Activated CD8-positive, alpha-beta memory T cell treated with anti-CD3 and anti-CD28 coated beads, Interleukin-2, amount 50 U/mL, for 24 hours (primary cell): ENCODE measurements around the gene GAS2.

Experiments
- DNase-seq: peaks from one replicate; pipeline ENCODE4 v3.0.0-alpha.2; 2020; ENCODE audit errors: extremely low read depth

The GAS2 gene

DNA sequence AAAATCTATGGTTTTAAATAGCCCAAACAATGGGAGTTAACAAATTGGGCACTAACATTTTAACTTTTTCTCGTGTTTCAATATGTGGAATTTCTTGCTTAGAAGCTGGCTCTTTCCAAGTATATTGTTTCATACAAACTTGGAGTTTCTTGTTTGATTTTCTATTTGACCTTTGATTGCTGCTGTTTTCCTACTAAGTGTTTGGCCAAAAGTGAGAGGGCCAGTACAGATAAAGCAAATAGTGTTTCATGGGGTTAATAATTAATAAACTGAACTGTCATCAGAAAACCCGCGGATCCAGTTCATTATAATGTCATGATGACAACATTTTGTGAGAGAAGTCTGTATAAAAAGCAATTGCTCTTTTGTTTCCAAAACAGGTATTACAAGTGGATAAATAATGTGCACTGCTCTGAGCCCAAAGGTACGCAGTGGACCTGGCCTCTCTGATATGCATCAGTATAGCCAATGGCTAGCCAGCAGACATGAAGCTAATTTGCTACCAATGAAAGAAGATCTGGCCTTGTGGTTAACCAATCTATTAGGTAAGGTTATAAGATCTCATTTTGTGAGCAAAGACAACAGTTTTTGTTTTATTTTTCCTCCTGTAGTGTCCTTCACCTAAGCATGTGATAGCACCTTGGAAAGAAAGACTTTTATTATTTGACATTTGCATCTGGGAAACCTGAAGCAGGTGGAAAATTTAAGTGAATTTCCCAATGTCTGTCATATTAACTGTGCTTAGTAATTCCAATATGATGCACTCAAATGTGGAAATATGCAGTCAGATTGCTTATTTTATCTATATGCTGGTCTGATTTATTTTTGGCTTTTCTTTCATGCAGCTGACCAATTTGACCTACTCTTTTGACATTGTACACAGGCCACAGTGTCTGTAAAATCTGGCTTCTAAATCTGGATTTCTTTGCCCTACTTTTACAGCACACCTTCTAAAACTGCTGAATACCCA lies 8.3 kb downstream of the GAS2 start:
- no peak for DNase-seq

DNA sequence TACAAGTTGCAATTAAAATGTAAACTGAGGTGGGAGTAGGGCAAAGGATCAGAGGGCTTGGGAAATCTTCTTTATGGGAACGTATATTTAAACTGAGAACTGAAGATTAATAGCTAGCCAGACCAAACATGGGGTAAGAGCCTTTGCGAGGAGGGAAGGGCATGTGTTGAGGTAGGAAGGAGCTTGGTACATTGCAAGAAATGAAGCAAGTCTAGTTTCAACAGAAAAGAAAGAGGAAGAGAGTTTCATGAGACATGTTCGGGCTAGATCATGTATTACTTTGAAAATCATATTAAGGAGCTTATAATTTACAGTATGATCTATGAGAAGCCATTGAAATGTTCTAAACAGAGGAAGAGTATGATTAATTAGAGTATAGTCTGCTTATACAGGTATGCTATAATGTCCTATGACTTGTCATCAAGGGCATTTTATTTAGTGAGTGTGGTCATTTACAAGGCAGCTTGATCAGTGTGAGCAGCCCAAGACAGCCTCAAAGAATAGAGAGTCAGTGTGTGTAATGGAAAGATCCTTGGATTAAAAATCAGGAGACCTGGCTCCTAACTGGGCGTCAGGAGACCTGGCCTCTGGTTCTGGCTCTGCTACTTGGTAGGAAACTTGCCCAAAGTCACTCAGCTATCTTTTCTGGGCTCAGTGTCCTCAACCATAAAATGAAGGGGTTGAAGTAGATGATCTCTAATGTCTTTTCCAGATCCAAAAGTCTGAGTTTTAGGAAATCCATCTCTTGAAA lies 10.9 kb downstream of the GAS2 start:
- DNase-seq: no peak

DNA sequence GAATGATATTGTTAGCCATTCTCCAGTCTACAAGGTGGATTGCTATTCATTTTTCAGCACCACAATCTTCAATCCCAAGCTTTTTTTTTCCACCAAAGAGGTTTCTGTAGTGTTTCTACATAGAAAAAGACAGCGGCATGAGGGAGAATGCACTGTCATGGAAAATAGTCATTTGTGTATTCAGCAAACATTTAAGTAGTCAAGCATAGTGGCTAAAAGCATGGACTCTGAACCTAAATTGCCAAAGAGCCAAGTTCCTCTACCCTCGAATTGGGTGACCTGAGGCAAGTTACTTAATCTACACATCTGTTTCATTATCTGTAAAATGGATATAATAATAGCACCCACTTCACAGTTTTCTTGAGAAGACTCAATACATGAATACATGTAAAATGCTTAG lies 14.2 kb downstream of the GAS2 start:
- DNase-seq: no peak

DNA sequence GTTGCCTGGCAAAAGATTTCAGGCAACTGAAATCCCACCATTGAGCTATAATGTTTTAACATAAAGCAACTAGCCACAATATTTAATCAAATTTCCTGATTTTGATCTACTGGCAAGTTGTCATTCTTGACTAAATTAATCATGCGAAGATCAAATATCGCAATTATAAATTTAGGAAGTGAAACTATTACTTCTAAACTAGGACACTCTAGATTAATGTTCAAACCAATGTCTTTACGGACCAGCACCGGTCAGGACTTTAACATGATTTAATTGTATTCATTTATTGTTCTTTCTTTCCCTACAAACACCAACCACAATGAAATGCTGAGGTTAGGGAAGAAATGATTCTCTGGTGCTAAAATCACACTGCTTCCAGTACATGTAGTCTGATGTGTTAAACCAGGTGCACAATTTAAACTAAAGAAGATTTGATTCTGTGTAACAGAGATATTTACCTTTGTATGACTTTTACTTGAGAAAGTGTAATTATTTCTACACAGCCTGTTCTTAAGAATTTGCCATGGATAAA lies 14.9 kb downstream of the GAS2 start:
- DNase-seq: no peak

DNA sequence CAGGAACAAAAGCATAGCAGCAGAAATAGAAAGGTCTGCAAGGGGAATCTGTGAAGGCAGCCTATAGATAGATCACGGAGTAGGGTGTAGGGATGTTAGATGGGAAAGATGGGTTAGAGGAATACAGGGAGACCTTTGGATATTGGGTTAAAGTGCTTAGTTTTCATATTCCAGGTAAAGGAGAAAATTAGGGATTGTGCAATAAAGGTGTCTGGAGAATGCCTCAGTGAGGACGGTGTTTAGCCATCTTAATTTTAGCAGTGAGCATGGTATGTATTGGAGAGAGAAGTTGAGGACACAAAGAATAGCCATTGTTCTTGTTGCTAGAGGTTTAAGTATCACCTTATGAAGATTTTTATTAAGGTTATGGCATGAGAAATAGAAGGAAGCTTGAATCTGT lies 17.7 kb downstream of the GAS2 start:
- DNase-seq: no peak

DNA sequence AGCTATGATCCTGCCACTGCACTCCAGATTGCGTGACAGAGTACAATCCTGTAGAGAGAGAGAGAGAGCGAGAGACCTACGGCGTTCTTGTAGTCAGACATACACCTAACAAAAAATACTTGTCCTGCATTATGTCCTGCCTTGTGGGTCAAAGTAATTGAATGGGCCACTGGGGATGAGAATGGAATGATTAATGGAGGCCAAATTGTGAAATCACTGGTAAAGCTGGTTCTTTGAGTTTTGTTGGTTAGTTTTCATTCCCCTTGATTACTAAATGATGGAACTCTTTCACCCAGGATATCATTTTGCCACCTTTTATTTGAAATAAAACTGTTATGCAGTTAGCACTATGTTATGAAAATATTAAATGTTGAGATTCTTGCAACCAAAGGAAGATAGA lies 18.7 kb downstream of the GAS2 start:
- DNase-seq: no peak

DNA sequence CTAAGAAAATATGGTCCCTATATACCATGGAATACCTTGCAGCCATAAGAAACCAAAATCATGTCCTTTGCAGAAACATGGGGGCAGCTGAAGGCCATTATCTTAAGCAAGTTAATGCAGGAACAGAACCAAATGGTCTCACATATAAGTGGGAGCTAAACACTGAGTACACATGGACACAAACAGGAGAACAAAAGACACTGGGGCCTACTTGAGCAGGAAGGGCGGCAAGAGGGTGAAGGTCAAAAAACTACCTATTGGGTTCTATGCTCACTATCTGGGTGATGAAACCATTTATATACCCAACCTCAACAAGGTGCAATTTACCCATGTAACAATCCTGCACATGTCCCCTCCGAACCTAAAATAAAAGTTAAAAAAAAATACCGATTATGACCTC lies 22.5 kb downstream of the GAS2 start:
- no peak for DNase-seq

DNA sequence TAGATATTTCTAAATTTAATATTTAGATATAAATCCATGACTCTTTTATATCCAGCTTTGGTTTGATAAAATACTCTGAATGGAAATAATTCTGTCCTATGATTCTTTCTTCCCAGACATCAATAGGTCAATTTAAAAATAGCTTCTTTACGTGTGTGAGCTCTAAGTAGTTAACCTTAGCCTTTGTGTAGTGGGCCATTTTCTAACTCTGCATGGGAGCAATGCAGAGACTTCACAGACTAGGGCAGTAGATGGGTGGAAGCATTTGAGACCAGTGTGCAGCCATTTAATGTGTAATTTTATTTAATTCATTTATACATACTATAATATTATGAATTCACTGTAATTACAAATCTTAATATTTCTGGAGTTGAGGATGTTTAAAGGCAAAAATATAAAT lies 23.8 kb downstream of the GAS2 start:
- DNase-seq: no peak

DNA sequence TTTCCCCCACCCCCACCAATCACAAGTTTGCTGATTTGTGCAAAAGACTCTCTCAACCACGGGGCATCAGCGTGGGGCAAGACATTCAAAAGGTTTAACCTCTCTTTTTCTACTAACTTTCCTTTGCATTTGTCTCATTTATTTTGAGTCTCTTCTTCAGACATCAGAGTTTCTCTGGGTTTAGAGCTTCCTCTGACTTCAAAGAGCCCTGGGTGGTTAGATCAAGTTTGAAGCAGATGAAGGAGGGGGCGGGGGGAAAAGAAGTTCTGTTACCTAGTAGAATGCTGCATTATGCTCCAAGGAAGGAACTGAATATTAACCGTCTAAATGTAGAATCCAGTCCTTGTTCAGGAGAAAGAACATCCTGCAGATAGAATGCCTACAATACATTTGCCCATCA lies 24.5 kb downstream of the GAS2 start:
- no peak for DNase-seq

DNA sequence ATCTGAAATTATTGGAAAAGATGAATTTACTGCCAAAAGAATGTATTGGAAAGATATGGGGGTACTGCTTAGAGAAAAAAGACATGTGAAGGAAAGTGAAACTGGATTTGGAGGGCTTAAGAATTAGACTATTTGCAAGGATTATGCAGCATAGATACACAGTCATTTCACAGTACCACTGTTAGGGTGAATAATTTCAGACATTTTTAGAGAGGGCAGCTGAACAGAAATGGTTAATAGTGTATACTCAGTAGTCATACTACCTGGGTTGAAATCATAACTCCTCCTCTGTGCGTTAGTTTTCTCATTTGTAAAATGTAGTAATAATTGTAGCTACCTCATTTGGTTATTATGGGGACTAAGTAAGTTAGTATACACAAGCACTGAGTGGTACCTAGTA lies 33.0 kb downstream of the GAS2 start:
- no peak for DNase-seq

DNA sequence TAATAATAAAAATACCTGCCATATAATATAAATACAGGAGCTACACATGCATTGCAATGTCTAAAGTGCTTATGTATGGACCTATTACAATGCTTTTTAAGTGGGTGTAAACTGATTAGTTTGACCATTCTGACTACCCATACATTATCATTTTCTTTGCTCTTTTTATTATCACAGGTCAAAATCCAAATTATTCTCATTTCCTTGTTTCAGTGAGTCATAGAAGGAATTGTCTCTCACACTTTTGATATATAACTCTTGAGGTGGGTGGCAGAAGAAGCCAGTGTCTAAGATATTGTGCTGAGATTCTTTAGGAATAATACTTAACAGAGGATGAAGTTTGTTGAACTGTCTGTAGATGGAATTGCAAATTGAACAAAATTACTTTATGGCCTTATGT lies 35.6 kb downstream of the GAS2 start:
- no peak for DNase-seq

DNA sequence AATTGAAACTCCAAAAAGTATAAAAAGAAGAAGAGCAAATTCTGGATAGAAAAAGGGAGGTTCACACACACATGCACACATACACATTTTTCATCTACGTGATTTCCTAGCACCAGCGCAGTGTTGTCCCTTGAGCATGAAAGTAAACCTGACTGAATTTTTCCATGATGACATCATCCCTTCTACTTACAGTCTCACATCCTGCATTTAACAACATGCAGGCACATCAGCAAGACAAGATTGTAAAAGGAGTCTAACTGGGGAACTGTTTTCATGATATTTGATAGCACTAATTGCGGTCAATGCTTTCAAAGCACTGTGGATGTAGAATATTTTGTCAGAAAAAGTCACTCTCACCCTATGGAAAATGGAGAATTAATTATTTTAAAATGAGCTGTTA lies 36.6 kb downstream of the GAS2 start:
- DNase-seq: no peak

DNA sequence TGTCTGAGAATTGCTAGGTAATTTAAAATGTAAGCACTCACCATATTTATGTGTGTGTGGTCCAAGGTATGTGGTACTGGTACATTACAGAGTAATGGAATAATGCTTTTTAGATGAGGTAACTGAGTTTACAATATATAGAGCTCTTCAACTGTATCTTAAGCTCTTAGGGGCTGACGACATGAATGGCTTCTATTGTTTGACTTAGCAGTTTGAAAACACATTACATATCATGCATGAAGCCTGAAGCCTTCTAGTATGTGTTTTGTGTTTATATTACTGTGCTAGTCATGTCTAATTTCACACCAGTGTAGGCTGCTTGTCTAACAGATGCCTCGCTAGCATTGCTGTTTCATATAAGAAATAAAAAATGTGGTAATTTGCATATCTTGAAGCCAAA lies 37.2 kb downstream of the GAS2 start:
- no peak for DNase-seq

DNA sequence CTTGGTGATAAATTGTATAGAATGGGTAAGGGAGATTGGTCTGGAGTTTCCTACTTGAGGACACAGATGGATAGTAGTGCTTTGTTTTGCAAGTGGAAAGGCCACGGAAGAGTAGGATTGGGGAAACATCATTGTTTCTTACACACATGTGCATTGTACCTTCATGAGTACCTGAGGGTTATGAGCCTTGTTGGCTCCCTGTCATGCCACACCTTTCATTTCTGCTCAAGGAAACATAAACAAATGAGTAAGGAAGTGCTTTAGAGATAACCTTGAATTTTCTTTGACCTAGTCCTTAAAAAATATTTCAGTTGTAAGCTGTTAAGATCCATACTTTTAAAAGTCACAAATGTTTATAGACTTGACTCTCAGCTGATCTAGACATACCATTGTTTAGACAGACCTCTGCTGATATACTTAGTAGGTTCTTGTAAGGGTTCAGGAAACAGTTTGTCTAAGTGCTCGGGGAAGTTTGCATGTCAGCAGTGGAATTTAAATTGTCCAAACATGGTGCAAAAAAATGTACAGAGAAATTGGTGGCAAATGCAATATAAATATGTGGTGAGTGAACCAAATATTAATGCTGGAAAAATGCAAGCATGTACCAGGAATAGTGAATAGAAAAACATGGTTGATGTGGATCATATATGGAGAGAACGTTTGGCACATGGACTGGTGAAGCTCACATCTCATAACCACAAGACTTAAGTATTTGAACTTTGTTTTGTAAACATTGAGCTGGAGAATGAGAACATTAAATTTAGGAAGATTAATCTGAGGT lies 40.9 kb downstream of the GAS2 start:
- no peak for DNase-seq

DNA sequence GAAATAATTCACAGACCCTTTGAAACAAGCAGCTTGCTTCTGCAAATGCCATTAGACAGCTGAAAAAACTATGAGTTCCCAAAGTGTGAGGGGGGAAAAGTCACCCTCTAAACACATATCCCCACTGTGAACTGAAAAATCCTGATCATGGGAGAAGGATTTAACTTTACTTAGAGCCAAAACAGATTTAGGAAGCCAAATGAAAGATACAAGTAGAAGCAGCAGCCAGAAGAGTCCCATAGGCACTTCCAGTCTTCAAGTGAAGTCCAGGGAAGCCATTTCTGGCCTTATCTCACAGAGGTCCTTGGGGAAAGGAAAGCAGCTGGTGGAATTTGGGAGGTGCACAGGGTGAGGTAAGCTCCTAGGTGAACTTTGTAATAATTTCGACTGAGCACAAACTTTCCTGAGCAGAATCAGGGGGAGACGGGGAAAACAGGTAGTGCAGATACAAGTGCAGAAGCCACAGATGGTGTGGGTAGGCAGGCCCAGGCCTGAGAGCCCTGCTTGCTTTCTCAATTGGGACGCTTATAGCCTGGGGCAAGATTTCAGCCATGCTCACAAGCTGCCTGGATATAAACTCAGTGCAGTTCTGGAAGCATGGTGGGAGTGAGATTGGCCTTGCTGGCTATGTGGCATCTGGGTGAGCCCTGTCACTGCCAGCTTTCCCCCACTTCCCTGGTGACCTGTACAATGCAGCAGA lies 44.8 kb downstream of the GAS2 start:
- DNase-seq: no peak

DNA sequence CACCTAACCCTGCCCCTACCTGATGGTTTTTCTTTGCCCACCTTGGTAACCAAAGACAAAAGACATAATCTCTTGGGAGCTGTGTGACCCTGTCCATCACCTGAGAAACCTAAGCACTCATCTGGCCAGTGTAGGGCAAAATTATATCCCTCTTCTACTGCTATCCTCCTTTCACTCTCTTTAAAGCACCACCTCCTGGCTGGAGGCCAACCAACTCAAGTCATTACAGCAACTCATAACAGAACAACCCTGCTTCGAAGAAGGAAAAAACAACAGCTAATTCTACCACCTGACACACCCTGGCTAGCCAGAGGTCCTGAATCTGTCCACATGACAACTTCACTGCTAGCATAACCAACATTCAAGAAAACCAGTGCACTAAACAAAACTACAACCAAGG lies 45.5 kb downstream of the GAS2 start:
- DNase-seq: no peak

DNA sequence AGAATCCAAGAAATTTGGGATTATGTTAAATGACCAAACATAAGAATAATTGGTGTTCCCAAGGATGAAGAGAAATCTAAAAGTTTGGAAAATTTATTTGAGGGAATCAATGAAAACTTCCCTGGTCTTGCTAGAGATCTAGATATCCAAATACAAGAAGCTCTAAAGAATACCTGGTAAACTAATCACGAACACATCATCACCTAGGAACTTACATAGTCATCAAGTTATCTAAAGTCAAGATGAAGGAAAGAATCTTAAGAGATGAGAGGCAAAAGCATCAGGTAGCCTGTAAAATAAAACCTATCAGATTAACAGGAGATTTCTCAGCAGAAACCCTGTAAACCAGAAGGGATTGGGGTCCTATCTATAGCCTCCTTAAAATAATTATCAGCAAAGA lies 46.9 kb downstream of the GAS2 start:
- DNase-seq: no peak

DNA sequence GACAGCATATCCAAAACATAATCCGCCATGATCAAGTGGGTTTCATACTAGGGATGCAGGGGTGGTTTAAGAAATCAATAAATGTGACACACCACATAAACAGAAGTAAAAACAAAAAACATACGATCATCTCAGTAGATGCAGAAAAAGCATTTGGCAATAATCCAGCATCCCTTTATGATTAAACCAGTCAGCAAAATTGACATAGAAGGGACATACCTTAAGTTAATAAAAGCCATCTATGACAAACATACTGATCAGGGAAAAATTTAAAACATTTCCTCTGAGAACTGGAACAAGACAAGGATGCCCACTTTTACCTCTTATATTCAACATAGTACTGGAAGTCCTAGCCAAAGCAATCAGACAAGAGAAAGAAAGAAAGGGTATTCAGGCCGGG lies 49.6 kb downstream of the GAS2 start:
- DNase-seq: no peak

DNA sequence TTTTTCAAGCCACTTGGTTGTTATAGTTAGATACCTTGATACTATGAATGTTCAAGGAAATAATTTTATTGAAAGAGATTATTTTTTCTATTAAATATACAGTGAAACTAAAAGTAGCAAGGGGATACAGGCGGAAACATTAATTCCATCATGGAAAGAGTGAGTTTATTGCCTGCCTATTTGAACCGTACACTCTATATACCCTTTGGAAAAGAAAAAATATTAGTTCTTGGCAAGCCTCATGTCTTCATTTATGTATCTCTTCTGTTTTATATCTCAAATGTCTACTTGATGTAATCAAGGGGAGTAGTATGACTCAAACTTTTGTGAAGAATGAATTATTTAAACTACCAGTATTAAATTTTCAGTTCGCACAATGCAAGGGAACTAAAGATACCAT lies 54.0 kb downstream of the GAS2 start:
- no peak for DNase-seq

DNA sequence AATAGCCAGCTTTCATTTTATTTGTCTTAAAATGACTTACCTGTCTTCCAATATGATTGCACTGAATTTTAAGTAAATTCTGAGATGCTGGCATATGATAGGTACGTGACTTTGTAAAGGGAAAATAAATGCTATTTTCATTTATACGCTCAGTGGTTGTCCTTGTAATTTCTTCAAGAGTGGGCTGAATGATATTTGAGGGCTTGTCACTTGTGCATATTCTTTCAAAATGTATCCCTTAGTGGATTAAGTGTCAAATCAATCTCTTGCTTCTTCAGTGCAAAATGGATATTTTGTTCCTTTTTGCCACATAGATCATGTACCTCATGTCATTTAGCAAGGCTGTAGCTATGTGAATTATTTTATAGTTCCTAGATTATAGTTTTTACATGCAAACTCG lies 56.9 kb downstream of the GAS2 start:
- no peak for DNase-seq

DNA sequence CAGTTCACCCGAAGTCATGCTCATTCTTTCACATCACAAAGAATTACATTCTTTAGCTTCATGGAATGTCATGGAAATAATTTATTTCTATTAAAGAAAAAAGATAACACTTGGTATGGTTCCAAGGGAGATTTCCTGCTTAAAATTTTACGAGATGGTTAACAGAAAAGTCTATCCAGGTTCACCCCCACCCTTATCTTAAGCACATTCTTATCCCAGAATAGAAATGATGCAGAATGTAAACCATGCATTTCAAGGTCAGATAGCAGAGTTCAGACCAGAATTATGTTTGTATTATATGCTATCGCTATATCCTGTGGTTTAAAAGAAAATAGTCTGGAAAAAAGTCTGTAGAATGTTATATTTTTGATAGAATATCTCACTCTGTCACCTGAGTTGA lies 58.7 kb downstream of the GAS2 start:
- DNase-seq: no peak
